NCI-H2227 treated with DMSO at 0.1 percent for 48 hours (cell line): ENCODE results near the gene BICC1.
"Not testable (repeated sequence)": the region's sequence is repeated elsewhere in the genome, so short reads cannot be mapped to it uniquely, and the experiment has no call there.

Experiments
- DNase-seq: peaks from one replicate; lab custom pipeline; 2025; lab: John Stamatoyannopoulos, UW

Gene BICC1

DNA sequence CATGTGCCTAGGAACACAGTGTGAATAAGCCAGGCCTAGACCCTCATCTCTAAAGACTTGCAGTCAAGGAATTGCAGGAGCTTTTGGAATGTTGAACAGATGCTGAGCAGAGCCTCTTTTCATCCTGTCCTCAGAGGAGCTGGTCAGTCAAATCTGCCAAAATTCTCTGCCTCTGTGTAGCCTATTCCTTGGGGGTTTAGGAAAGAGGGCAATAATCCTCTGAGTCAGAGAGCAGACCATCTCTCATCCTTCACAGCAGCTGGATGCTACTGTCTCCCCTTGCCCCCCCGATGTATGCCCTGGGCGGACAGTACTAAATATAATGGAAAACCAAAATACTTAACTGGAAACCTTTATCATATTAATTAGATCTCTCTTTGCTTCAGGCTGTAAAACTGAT, 52.6 kb downstream of the BICC1 start:
- no peak for DNase-seq

- no peak for DNase-seq
These were observed 55.0 kb downstream of the BICC1 start for GRCh38 chr10:58567652-58568051.

- DNase-seq: no peak
These were observed 55.8 kb downstream of the BICC1 start for GRCh38 chr10:58568428-58568935.

GRCh38 chr10:58570307-58570723, 57.6 kb downstream of the BICC1 start:
- DNase-seq: no peak

GRCh38 chr10:58570979-58571378, 58.3 kb downstream of the BICC1 start:
- DNase-seq: no peak

DNA sequence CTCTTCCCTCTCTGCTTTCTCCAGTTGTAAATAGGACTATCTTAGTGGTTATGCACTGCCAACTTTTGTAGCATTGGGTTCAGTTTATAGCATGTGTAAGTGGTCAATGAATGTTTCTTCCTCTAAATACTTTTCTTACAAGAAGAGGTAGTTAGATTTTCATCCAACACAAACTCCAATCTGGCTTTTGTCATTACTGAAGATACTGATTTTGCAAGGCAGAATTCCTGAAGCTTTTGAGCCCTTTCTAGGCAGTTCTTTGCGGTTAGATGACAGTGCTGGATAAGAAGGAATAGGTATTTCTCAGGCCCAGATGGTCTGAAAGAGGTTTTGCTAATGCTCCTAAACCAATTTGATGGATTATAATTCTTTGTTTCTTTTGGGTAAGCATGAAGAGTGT, 60.5 kb downstream of the BICC1 start:
- DNase-seq: no peak

- peak; percentile 3 for DNase-seq
These were observed 61.4 kb downstream of the BICC1 start for GRCh38 chr10:58574058-58574457.

GRCh38 chr10:58575491-58575890, 62.8 kb downstream of the BICC1 start:
- DNase-seq: no peak

GRCh38 chr10:58576751-58577436, 64.2 kb downstream of the BICC1 start:
- no peak for DNase-seq

DNA sequence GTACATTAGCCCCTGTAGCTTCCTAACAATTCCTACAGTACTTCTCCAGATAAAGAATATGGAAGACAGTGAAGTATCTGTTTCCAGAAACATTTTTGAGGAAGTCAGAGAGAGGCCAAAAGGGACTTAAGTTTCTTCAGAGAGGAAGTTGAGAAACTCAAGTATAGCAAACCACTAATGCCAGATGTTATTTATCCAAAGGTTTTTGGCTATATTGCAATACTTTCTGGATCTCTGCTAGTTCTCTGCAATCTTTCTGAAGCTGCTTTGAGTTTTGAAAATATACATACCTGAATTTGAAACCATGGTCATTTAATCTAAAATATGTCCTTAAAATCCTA, 64.7 kb downstream of the BICC1 start:
- no peak for DNase-seq

DNA sequence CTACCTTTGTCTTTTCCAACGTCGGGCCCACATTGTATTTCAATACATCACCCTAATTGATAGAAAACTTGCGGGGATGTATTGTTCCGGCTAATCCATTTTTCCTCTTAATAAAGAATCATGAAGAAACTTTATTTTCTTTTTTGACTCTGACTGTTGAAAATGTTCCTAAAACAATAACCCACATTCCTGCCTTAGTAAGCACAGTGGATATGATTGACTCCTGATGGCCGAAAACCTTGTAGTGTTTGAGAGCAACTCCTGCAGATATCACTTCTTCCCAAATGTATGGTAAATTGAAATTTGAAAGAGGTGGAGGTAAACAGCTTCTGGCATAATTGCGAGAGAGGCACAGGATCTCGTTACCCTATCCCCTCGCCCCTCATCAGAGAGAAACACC, 65.7 kb downstream of the BICC1 start:
- no peak for DNase-seq

- DNase-seq: no peak
These were observed 66.5 kb downstream of the BICC1 start for GRCh38 chr10:58579011-58579655.

DNA sequence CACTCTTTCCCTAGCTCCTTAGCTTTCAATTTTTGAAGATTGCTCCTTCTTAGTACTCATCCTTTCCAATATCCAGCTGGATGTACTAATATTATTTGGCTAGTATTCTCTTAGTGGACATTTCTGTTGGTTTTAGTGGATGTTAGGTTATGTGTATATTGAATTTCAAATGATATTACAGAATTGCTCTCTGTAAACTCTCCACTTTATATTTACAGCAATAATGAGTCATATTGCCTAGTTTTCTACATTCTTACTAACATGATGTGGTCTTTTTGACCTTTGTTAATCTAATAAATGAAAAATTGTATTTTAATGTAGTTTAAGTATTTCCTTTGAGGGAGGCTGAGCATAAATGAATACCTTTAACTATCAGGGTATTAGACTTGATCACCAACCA, 69.4 kb downstream of the BICC1 start:
- DNase-seq: no peak

DNA sequence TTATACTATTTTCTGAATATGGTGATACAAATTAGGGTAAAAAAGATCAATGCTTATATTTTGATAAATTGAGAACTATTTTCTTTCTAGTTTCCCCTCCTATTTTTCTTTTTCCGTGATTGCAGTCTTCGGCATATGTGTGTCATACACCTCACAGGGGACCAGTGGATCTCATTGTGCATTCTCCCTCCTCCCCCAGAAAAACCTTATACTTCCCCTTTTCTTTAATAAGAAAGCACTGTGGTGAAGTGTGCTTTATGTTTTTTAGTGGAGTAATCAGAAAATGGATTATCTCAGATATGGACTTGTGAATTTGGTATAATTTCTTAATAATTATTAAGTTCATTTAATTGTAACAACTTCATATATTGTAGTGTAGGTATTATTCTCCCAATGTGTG, 72.8 kb downstream of the BICC1 start:
- no peak for DNase-seq

DNA sequence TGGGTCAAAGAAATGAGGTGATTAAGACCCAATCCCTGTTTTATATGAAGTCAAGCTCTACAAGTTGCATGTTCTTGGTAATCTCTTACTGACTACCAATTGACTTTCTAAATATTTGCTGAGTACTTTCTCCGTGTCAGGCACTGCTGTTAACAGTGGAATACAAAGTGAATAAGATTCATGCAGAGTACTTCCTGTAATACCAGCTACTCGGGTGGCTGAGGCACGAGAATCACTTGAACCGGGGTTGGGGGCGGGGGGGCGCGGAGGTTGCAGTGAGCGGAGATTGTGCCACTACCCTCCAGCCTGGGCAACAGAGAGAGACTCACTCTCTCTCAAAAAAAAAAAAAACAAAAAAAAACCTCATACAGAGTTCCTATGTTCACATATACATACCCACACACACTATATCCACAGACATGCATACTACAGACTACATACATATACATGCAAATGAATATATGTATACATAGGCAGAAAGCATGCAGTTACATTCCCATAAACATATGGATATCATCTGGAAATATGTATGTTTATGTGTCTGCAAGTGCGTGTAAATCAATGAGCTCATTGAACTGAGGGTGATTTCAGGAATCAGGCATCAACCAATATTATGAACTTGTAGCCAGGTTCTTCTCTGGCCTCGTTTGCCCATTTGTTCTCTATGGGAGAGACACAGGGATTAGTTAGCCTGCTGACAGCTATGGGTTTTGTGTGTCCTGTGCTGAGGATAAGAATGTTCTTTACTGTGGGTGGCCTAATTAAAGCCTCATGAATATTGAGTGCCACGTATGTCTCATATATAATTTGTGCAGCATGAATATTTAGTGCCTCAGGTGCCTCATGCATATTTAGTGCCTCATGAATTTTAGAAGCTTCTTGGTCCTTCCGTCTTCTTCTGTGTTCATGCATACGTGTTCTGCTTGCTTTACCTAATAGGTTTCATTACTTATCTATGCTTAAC, 73.9 kb downstream of the BICC1 start:
- no peak for DNase-seq

- DNase-seq: no peak
These were observed 75.0 kb downstream of the BICC1 start for GRCh38 chr10:58587676-58588075.

DNA sequence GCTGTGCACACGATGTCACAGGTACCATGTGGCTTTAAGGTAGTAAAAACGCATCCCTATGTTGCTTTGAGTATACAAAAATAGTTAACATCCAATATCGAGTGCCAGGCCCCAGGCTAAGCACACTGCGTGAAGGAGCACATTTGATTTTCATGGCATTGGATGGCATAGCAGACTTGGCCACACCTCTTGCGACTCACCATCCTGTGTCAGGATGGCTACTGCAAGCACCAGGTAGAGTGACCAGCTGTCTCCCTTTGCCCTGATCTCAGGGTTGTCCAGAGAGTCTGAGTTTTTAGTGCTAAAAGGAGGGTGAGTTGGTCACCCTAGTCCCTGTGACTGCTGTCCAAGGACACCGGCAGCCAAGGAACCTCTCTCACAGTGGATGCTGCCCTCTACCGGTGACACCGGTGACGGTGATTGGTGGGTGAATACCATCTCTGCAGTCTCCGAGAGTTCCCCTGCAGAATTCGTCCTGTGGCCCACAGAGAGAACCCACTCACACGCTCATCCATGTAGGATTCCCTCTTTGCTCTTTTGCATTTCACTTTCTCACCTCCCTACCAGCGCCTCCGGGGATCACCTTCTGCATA, 76.1 kb downstream of the BICC1 start:
- DNase-seq: no peak

DNA sequence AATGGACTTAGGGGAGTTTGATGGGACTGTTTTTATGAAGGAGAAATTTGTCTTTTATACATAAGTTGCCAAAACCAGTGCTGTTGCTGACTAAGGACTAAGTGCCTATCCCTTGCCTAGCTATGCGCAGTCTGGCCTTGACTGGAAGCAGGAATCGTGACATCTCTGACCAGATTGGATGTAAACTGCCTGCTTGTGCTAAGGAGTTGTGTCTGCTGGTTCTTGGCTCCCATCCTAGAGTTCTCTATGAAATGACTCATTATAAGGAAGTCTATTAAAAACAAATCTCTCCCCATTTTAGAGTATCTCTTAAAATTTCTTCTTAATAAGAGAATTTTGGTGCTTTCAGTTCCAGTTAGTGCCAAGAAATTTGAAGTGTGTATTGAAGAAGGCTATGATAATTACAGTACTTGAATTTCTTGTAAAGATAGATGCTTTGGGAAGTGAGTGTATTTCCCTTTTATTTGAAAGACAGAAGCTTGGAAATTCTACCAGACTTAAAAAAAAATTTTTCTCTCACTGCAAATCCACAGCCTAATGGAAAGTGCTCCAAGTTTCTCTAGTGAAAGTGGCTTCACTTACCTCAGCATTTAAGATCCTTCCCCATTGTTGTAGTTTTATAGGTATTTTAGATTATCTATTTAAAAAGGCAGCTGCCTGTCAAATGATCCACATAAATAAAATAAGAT, 77.6 kb downstream of the BICC1 start:
- no peak for DNase-seq

DNA sequence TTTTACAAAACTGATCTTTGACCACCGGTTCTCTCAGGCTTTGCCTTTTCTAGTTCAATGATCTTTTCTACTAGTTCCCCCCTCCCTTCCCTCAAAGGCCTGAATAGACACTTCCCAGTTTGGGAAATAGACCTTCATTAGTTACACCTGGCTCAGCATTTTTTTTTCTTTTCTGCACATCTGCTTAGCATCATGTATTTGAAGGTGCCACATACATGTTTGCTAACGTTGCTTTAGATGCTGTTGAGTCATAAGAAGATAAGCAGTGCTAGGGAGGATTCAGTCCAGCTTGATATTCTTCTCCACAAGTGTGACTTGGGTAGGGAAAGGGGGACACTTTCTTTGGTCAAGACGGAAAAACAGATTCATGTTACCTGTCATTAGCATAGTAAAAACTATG, 78.3 kb downstream of the BICC1 start:
- no peak for DNase-seq

DNA sequence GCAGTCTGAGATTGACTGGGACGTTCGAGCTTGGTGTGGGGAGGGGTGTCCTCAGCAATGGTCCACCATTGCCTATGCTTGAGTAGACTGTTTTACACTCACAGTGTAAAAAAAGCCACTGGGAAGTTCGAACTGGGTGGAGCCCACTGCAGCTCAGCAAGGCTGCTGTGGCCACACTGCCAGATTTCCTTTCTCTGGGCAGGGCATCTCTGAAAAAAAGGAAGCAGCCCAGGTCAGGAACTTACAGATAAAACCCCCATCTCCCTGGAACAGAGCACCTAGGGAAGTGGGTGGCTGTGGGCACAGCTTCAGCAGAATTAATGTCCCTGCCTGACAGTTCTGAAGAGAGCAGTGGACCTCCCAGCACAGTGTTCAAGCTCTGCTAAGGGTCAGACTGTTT, 80.3 kb downstream of the BICC1 start:
- no peak for DNase-seq

DNA sequence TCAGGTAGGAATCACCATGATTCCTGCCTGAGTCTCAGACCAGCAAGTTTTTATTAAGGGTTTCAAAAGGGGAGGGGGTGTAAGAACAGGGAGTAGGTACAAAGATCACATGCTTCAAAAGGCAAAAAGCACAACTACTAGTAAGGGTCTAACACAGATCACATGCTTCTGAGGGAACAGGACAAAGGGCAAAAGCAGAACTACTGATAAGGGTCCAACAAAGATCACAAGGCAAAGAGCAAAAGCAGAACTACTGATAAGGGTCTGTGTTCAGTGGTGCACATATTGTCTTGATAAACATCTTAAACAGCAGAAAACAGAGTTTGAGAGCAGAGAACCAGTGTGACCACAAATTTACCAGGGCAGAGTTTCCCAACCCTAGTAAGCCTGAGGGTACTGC, 84.5 kb downstream of the BICC1 start:
- not testable (repeated sequence) for DNase-seq
